WTC11 (cell line): Measurements from ENCODE around the gene TMEM185A. TPM values are rescaled to one million over a fixed set of nuclear protein-coding genes. Genes with fewer than 3 reads are reported as not detected.
"Not testable (repeated sequence)": the region's sequence is repeated elsewhere in the genome, so short reads cannot be mapped to it uniquely, and the experiment has no call there.

Experiments used
- ATAC-seq: fragments of 200-7000 bp; cut with Tn5 transposase; 2 replicates; pipeline ENCODE4 v1.10.0; 2021; ENCODE audit warnings: mild to moderate bottlenecking, moderate library complexity
- CTCF ChIA-PET: fragments of 300-600 bp; sonication (Branson Sonifier 250); formaldehyde crosslinking; loops from one replicate; lab custom pipeline; 2021; ENCODE audit warnings: antibody characterized with exemption; lab: Charles Lee
- POLR2A ChIA-PET: fragments of 350-600 bp; sonication (Branson Sonifier 250); formaldehyde crosslinking; loops from one replicate; lab custom pipeline; 2021; ENCODE audit warnings: antibody characterized with exemption; lab: Charles Lee
- DNase-seq: peaks from one replicate; pipeline ENCODE4 v3.0.0; 2021; ENCODE audit warnings: low spot score
- H3K27ac Mint-ChIP-seq: 2 replicates; pipeline ENCODE4 v1.8.0; 2021; ENCODE audit warnings: mixed read lengths
- H3K27me3 Mint-ChIP-seq: 2 replicates; pipeline ENCODE4 v1.8.0; 2021; ENCODE audit warnings: low read depth, mild to moderate bottlenecking, moderate library complexity, mixed read lengths
- H3K36me3 Mint-ChIP-seq: 2 replicates; pipeline ENCODE4 v1.8.0; 2021; ENCODE audit warnings: mixed read lengths
- H3K4me1 Mint-ChIP-seq: 2 replicates; pipeline ENCODE4 v1.8.0; 2022; ENCODE audit warnings: mixed read lengths
- H3K4me3 Mint-ChIP-seq: 2 replicates; pipeline ENCODE4 v1.8.0; 2021; ENCODE audit warnings: mild to moderate bottlenecking, moderate library complexity, mixed read lengths
- H3K9me3 Mint-ChIP-seq: 2 replicates; pipeline ENCODE4 v1.8.0; 2021; ENCODE audit warnings: mixed read lengths
- AR ChIP-seq: fragments of 250-450 bp; sonication (Bioruptor Pico); IDR thresholded peaks from 2 replicates; pipeline ENCODE4 v1.9.0; 2021; ENCODE audit warnings: mild to moderate bottlenecking
- CDX4 ChIP-seq: fragments of 250-450 bp; sonication (Bioruptor Pico); IDR thresholded peaks from 2 replicates; pipeline ENCODE4 v1.9.0; 2021; ENCODE audit warnings: moderate library complexity, mild to moderate bottlenecking, inconsistent platforms, borderline replicate concordance
- CREB1 ChIP-seq: sonication (generic); formaldehyde crosslinking; IDR thresholded peaks from 2 replicates; pipeline ENCODE4 v1.8.0; 2023; ENCODE audit warnings: mild to moderate bottlenecking, missing genetic modification reagents
- HMGA2 ChIP-seq: fragments of 250-450 bp; sonication (Bioruptor Pico); IDR thresholded peaks from 2 replicates; pipeline ENCODE4 v1.4.0; 2021; ENCODE audit warnings: mild to moderate bottlenecking, moderate library complexity
- NFYB ChIP-seq: sonication (generic); formaldehyde crosslinking; conservative IDR thresholded peaks from 2 replicates; pipeline ENCODE4 v1.8.0; 2022; ENCODE audit warnings: low read depth, missing genetic modification reagents
- NR1H2 ChIP-seq: sonication (generic); formaldehyde crosslinking; IDR thresholded peaks from 2 replicates; pipeline ENCODE4 v1.9.0; 2021; ENCODE audit warnings: mild to moderate bottlenecking, moderate library complexity, missing genetic modification reagents
- OVOL2 ChIP-seq: fragments of 250-450 bp; sonication (Bioruptor Pico); IDR thresholded peaks from 2 replicates; pipeline ENCODE4 v1.9.0; 2021; ENCODE audit warnings: mild to moderate bottlenecking, borderline replicate concordance
- RELA ChIP-seq: sonication (generic); formaldehyde crosslinking; IDR thresholded peaks from 2 replicates; pipeline ENCODE4 v1.8.1; 2022; ENCODE audit warnings: missing genetic modification reagents, mild to moderate bottlenecking, borderline replicate concordance
- SMAD3 ChIP-seq: sonication (generic); formaldehyde crosslinking; IDR thresholded peaks from 2 replicates; pipeline ENCODE4 v1.8.0; 2022; ENCODE audit warnings: missing genetic modification reagents, mild to moderate bottlenecking, borderline replicate concordance
- ZNF121 ChIP-seq: sonication (generic); formaldehyde crosslinking; IDR thresholded peaks from 2 replicates; pipeline ENCODE4 v1.8.0; 2023; ENCODE audit warnings: missing genetic modification reagents
- ZNF219 ChIP-seq: sonication (generic); formaldehyde crosslinking; IDR thresholded peaks from 2 replicates; pipeline ENCODE4 v1.8.0; 2023; ENCODE audit warnings: missing genetic modification reagents, mild to moderate bottlenecking, borderline replicate concordance
- ZNF423 ChIP-seq: fragments of 250-450 bp; sonication (Bioruptor Pico); IDR thresholded peaks from 2 replicates; pipeline ENCODE4 v2.1.2; 2022; ENCODE audit warnings: mild to moderate bottlenecking, moderate library complexity
- ZNF425 ChIP-seq: fragments of 250-450 bp; sonication (Bioruptor Pico); conservative IDR thresholded peaks from 2 replicates; pipeline ENCODE4 v1.9.0; 2021; ENCODE audit warnings: mild to moderate bottlenecking
- total RNA-seq: library from RNA; stranded (reverse); gene quantifications from 3 replicates; pipeline ENCODE4 v1.2.3, GENCODE V29; 2021
- TF ChIP-seq, protein P1 (sequence below): sonication (generic); formaldehyde crosslinking; IDR thresholded peaks from 2 replicates; pipeline ENCODE4 v1.8.1; 2022; ENCODE audit warnings: mild to moderate bottlenecking, moderate library complexity, missing genetic modification reagents

Gene TMEM185A
- total RNA-seq, 1 experiment from 2014 or later = 20.2 TPM

DNA sequence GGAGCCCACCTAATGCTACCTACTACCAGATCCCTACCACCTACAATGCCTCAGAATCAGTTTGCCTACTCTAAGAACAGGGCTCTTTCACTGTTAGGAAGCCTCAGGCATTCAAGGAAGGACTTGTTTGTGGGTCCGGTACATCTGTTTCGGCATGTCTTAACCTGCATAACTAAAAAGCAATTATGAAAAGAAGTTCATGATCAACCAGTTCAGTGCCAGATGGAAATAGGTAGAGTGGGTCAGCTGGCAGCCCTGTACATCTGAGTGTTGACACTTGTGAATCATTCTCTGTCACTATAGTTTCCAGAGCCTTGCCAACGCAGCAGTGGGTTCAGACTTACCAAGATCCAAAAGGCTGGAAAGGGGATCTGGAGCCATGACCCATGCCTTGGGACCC is 3.3 kb downstream of the TMEM185A start (continued):
- TF ChIP-seq AR (CRISPR knock-in tag) = no peak
- no peak for TF ChIP-seq ZNF423
- no peak for TF ChIP-seq NFYB
- TF ChIP-seq ZNF425 (CRISPR knock-in tag) = no peak
- TF ChIP-seq ZNF219 = no peak

- H3K27ac Mint-ChIP-seq, CTCF ChIA-PET, H3K27me3 Mint-ChIP-seq, DNase-seq, ATAC-seq, POLR2A ChIA-PET, H3K9me3 Mint-ChIP-seq, H3K4me3 Mint-ChIP-seq, H3K36me3 Mint-ChIP-seq: not testable (repeated sequence)
- H3K4me1 Mint-ChIP-seq = peaks cover 35% of the 10 kb centered on the region
Measured at GRCh38 chrX:149626829-149627228, 4.8 kb downstream of the TMEM185A start.

DNA sequence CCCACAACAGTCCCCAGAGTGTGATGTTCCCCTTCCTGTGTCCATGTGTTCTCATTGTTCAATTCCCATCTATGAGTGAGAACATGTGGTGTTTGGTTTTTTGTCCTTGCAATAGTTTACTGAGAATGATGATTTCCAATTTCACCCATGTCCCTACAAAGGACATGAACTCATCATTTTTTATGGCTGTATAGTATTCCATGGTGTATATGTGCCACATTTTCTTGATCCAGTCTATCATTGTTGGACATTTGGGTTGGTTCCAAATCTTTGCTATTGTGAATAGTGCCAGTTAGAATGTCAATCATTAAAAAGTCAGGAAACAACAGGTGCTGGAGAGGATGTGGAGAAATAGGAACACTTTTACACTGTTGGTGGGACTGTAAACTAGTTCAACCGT is 11.9 kb downstream of the TMEM185A start:
- CTCF ChIA-PET, H3K27ac Mint-ChIP-seq, ATAC-seq, H3K9me3 Mint-ChIP-seq, H3K4me3 Mint-ChIP-seq, DNase-seq, H3K4me1 Mint-ChIP-seq, POLR2A ChIA-PET, H3K36me3 Mint-ChIP-seq, H3K27me3 Mint-ChIP-seq: not testable (repeated sequence)

DNA sequence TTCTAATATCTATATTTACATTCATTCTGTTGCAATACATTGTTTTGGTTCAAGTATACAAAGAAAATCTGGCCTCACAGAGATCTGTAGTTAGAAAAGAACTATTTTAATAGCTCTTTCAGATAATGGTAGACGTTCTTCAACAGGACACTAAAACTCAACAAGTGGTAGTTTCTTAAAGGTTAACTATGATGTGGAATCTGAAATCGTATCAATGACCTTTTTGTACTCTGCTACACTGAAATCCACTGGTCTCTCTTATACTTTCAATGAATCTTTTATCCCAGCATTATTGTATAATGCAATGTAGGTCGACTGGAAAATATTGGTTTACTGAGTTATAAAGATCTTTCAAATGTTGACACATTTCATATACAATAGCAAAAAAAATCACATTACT is 12.7 kb downstream of the TMEM185A start:
- no peaks in the 10 kb centered on the region for H3K9me3 Mint-ChIP-seq
- ChIA-PET POLR2A (no interaction called here), CTCF (no interaction called here)
- TF ChIP-seq SMAD3 (no peak), NR1H2 (CRISPR knock-in tag) (no peak), CDX4 (CRISPR knock-in tag) (no peak), ZNF425 (CRISPR knock-in tag) (no peak), HMGA2 (no peak), ZNF121 (CRISPR knock-in tag) (no peak), OVOL2 (no peak), CREB1 (CRISPR knock-in tag) (no peak), RELA (CRISPR knock-in tag) (no peak)
- TF ChIP-seq, protein P1, sequence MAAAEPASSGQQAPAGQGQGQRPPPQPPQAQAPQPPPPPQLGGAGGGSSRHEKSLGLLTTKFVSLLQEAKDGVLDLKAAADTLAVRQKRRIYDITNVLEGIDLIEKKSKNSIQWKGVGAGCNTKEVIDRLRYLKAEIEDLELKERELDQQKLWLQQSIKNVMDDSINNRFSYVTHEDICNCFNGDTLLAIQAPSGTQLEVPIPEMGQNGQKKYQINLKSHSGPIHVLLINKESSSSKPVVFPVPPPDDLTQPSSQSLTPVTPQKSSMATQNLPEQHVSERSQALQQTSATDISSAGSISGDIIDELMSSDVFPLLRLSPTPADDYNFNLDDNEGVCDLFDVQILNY (CRISPR knock-in tag) = no peak
- TF ChIP-seq, all 79 proteins: peak for 0
- ATAC-seq (no peak), DNase-seq (no peak)
- H3K4me3 Mint-ChIP-seq = no peak overlapping the region
- H3K27ac Mint-ChIP-seq = no peak overlapping the region
- no peaks in the 10 kb centered on the region for H3K36me3 Mint-ChIP-seq
- H3K27me3 Mint-ChIP-seq = no peaks in the 10 kb centered on the region; the same call in 1 of the 2 replicates
- no peaks in the 10 kb centered on the region for H3K4me1 Mint-ChIP-seq
